ENCODE measurements around the gene CCL16.

DNA sequence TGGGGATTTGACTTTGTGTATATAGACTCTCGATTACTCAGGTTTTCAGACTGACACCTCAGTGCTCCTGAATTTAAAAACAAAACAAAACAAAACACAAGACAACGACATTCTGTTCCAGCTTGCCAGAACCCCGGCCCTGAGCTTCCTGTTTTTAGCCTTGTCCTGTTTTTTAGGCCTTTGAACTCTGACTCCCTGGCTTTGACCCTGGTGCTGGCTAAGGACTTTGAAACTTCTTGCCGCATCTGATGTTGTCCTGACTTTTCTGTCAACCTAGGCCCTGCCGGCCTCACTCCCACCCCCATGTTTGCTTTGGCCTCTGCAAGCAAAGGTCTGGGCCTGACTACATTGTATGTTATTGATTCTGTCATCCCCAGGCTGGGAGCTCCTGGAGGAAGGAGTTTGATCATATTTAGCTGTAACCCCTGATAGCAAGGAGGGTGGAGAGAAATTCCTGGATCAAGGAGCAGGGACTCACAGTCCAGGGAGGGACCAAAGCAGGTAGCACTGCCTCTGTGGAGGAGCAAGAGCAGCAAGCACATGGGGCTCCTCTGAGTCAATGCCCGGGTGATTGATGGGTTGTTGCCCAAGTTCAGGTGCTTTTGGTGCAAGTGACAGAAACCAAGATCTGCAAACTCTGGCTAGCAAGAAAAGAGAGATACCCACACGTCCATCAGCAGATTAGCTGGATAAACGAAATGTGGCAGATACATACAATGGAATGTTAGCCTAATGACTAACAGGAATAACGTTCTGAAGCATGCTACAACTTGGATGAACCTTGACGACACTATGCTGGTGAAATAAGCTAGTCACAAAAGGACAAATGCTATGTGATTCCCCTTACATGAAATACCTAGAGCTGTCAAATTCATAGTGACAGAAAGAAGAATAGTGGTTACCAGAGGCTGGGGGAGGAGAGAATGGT lies 7.7 kb downstream of the CCL16 start:
- no peak for TF ChIP-seq CTCF (IDR thresholded peaks at IDR 0.05; ENCODE audit: insufficient read depth, low read length, poor library complexity, severe bottlenecking)
- TF ChIP-seq EZH2phosphoT487 (conservative IDR thresholded peaks at IDR 0.05; ENCODE audit: low read length), result no peak

All from SU-DHL-6 (cell line).